SU-DHL-6 (cell line): ENCODE data around the gene SYNRG.

Experiments
- CTCF ChIP-seq: fragments of 200-600 bp; sonication (generic); IDR thresholded peaks from one replicate; pipeline ENCODE4 v1.5.1; 2017; ENCODE audit warnings: antibody characterized with exemption, mild to moderate bottlenecking, low read length, moderate library complexity; ENCODE audit not compliant: insufficient read depth, poor library complexity, severe bottlenecking
- EZH2phosphoT487 ChIP-seq: fragments of 200-600 bp; sonication (generic), shearing (Covaris generic); conservative IDR thresholded peaks from 2 replicates; pipeline ENCODE4 v1.6.1; 2018; ENCODE audit warnings: mild to moderate bottlenecking, antibody characterized with exemption, low read length, moderate library complexity, mixed read lengths

- no peak for TF ChIP-seq CTCF
- no peak for TF ChIP-seq EZH2phosphoT487
Observed at GRCh38 chr17:37657202-37657601, 48.0 kb upstream of the SYNRG start.
